ENCODE data around the gene PTPA. TPM values are rescaled to one million over a fixed set of nuclear protein-coding genes. Genes with fewer than 3 reads are reported as not detected.
"Not testable (repeated sequence)": the region's sequence is repeated elsewhere in the genome, so short reads cannot be mapped to it uniquely, and the experiment has no call there.

The PTPA gene
- total RNA-seq, 1 donor from 2014 or later, result 166 TPM

DNA sequence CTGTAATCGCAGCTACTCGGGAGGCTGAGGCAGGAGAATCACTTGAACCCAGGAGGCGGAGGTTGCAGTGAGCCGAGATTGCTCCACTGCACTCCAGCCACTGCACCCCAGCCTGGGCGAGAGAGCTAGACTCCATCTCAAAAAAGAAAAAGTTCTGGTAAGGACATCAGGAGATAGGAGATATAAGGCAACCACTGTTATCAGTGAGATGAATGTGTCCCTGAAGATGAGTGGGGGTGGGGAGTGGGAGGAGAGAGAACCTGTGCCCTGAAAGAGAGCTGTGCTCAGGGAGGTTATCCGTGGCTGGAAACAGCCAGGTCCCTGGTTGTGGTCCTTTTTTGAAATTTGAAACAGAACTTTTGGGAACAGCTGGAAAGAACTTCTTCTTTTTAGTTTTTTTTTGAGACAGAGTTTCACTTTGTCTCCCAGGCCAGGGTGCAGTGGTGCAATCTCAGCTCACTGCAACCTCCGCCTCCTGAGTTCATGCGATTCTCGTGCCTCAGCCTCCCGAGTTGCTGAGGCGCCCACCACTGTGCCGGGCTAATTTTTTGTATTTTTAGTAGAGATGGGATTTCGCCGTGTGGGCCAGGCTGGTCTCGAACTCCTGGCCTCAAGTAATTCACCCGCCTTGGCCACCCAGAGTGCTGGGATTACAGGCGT is 2.6 kb downstream of the PTPA start:
- H3K27me3 Mint-ChIP-seq (ENCODE audit: unreplicated experiment), result peaks cover 10% of the 10 kb centered on the region
- peaks cover 5% of the 10 kb centered on the region for H3K9me3 Mint-ChIP-seq (ENCODE audit: unreplicated experiment)
- TF ChIP-seq, protein P1, sequence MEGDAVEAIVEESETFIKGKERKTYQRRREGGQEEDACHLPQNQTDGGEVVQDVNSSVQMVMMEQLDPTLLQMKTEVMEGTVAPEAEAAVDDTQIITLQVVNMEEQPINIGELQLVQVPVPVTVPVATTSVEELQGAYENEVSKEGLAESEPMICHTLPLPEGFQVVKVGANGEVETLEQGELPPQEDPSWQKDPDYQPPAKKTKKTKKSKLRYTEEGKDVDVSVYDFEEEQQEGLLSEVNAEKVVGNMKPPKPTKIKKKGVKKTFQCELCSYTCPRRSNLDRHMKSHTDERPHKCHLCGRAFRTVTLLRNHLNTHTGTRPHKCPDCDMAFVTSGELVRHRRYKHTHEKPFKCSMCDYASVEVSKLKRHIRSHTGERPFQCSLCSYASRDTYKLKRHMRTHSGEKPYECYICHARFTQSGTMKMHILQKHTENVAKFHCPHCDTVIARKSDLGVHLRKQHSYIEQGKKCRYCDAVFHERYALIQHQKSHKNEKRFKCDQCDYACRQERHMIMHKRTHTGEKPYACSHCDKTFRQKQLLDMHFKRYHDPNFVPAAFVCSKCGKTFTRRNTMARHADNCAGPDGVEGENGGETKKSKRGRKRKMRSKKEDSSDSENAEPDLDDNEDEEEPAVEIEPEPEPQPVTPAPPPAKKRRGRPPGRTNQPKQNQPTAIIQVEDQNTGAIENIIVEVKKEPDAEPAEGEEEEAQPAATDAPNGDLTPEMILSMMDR (IDR thresholded peaks at IDR 0.05; ENCODE audit: partially characterized antibody, unreplicated experiment), result no peak
- no peak for DNase-seq
- no peak overlapping the region for H3K27ac Mint-ChIP-seq (ENCODE audit: unreplicated experiment)
- no peak overlapping the region for H3K4me3 Mint-ChIP-seq (ENCODE audit: unreplicated experiment)
- H3K36me3 Mint-ChIP-seq (ENCODE audit: unreplicated experiment), result no peaks in the 10 kb centered on the region
- H3K4me1 Mint-ChIP-seq (ENCODE audit: low read depth, unreplicated experiment), result peaks cover 13% of the 10 kb centered on the region

DNA sequence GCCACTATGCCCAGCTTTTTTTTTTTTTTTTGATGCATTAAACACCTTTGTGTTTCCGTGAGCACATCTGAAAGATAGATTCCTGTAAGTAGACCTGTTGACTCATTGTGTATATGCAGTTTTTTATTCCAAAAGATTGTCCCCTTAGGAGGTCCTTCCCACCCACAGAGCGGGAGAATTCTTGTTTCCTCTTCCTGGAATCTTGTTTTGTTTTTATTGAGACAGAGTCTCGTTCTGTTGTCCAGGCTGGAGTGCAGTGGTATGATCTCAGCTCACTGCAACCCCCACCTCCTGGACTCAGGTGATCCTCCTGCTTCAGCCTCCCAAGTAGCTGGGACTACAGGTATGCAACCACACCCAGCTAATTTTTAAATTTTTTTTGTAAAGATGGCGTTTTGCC is 7.6 kb downstream of the PTPA start:
- H3K4me1 Mint-ChIP-seq (ENCODE audit: low read depth, unreplicated experiment), result peaks cover 8% of the 10 kb centered on the region
- no peak overlapping the region for H3K4me3 Mint-ChIP-seq (ENCODE audit: unreplicated experiment)
- TF ChIP-seq, protein P1 (IDR thresholded peaks at IDR 0.05; ENCODE audit: partially characterized antibody, unreplicated experiment), result no peak
- H3K27ac Mint-ChIP-seq (ENCODE audit: unreplicated experiment), result no peak overlapping the region
- DNase-seq, result no peak
- no peaks in the 10 kb centered on the region for H3K36me3 Mint-ChIP-seq (ENCODE audit: unreplicated experiment)
- peaks cover 2% of the 10 kb centered on the region for H3K9me3 Mint-ChIP-seq (ENCODE audit: unreplicated experiment)
- H3K27me3 Mint-ChIP-seq (ENCODE audit: unreplicated experiment), result no peaks in the 10 kb centered on the region

DNA sequence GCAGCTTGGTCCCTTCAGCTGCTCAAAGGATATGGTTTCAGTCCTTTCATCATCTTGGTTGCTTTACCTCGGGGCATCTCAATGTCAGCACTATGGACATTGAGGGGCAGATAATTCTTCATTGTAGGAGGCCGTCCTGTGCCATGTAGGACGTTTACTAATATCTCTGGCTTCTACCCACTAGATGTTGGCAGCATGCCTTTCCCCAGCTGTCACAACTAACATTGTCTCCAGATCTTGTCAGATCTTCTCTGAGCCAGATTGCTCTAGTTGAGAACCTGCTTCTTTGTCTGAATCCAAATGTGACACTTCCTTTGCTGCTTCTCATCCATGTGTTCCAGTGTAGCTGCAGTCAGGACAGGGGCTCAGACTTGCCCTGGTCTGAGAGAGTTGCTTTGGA is 10.3 kb downstream of the PTPA start:
- H3K4me3 Mint-ChIP-seq (ENCODE audit: unreplicated experiment), result no peak overlapping the region
- DNase-seq, result no peak

DNA sequence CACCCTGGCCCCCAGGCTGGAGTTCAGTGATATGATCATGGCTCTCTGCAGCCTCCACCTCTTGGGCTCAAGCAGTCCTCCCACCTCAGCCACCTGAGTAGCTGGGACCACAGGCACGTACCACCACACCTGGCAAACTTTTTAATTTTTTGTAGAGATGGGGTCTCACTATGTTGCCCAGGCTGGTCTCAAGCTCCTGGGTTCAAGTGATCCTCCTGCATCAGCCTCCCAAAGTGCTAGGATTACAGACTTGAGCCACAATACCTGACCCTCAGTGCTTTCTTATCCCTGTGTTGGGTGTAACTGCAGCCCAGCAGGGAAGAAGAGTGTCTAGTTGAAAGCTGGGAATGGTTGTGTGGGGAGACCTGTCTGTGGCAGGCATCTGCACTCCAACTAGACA is 10.9 kb downstream of the PTPA start:
- no peak for DNase-seq
- Mint-ChIP-seq H3K27me3 (ENCODE audit: unreplicated experiment) (peaks cover 4% of the 10 kb centered on the region), H3K4me1 (ENCODE audit: low read depth, unreplicated experiment) (peaks cover 16% of the 10 kb centered on the region), H3K36me3 (ENCODE audit: unreplicated experiment) (no peaks in the 10 kb centered on the region), H3K27ac (ENCODE audit: unreplicated experiment) (no peak overlapping the region), H3K4me3 (ENCODE audit: unreplicated experiment) (no peak overlapping the region), H3K9me3 (ENCODE audit: unreplicated experiment) (peaks cover 6% of the 10 kb centered on the region)
- TF ChIP-seq, protein P1 (IDR thresholded peaks at IDR 0.05; ENCODE audit: partially characterized antibody, unreplicated experiment), result no peak

More for the DNA sequence above, 10.3 kb downstream of the PTPA start:
- H3K27ac Mint-ChIP-seq (ENCODE audit: unreplicated experiment), result peak overlapping the region; percentile 28
- no peaks in the 10 kb centered on the region for H3K36me3 Mint-ChIP-seq (ENCODE audit: unreplicated experiment)
- peaks cover 2% of the 10 kb centered on the region for H3K27me3 Mint-ChIP-seq (ENCODE audit: unreplicated experiment)
- peaks cover 2% of the 10 kb centered on the region for H3K9me3 Mint-ChIP-seq (ENCODE audit: unreplicated experiment)
- TF ChIP-seq, protein P1 (IDR thresholded peaks at IDR 0.05; ENCODE audit: partially characterized antibody, unreplicated experiment), result no peak
- peaks cover 11% of the 10 kb centered on the region for H3K4me1 Mint-ChIP-seq (ENCODE audit: low read depth, unreplicated experiment)

DNA sequence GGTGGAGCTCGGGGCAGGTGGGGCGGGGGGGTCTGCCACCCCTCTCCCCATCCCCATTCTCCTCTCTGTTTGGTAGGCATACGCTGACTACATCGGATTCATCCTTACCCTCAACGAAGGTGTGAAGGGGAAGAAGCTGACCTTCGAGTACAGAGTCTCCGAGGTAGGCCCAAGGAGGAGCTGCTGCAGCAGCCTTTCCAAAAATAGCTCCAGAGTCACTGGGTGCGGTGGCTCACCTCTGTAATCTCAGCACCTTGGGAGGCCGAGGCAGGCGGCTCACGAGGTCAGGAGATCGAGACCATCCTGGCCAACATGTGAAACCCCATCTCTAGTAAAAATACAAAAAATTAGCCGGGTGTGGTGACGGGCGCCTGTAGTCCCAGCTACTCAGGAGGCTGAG is 11.8 kb downstream of the PTPA start:
- not testable (repeated sequence) for H3K27me3 Mint-ChIP-seq (ENCODE audit: unreplicated experiment); DNase-seq; H3K9me3 Mint-ChIP-seq (ENCODE audit: unreplicated experiment); H3K4me3 Mint-ChIP-seq (ENCODE audit: unreplicated experiment); H3K27ac Mint-ChIP-seq (ENCODE audit: unreplicated experiment); H3K36me3 Mint-ChIP-seq (ENCODE audit: unreplicated experiment)
- H3K4me1 Mint-ChIP-seq (ENCODE audit: low read depth, unreplicated experiment), result peaks cover 24% of the 10 kb centered on the region

Data from glutamatergic neuron (in vitro differentiated cells).